GM12878 (cell line): ENCODE data around the gene FAM181B.

Source experiments
- BCLAF1 ChIP-seq: fragments of 450-650 bp; IDR thresholded peaks from 2 replicates; pipeline ENCODE4 v1.6.1; 2017; ENCODE audit warnings: antibody characterized with exemption, mild to moderate bottlenecking, moderate library complexity
- CTCF ChIP-seq, 3 experiments: IDR thresholded peaks in 2 of 3; conservative IDR thresholded peaks in 1 of 3; 2 replicates each; pipeline ENCODE4 v1.5.1; 2011; ENCODE audit warnings: low read depth in 3 of 3, low read length in 3 of 3, mild to moderate bottlenecking in 3 of 3, control low read depth in 2 of 3, moderate library complexity in 2 of 3, inconsistent platforms in 1 of 3, mixed read lengths in 1 of 3; ENCODE audit not compliant: control insufficient read depth in 2 of 3, insufficient read depth in 1 of 3; ENCODE audit errors: extremely low read depth in 1 of 3
- E4F1 ChIP-seq: fragments of 450-650 bp; IDR thresholded peaks from 2 replicates; pipeline ENCODE4 v1.6.1; 2018; ENCODE audit warnings: borderline replicate concordance, mild to moderate bottlenecking; ENCODE audit not compliant: partially characterized antibody
- ELK1 ChIP-seq: IDR thresholded peaks from 2 replicates; pipeline ENCODE4 v1.6.1; 2012; ENCODE audit warnings: low read depth, low read length, improper control_type of control experiment
- ETV6 ChIP-seq, 2 experiments: fragments of 450-650 bp in 1 of 2; IDR thresholded peaks in 1 of 2; conservative IDR thresholded peaks in 1 of 2; 2 replicates each; pipeline ENCODE4 v1.6.1; 2014; ENCODE audit warnings: antibody characterized with exemption in 1 of 2, borderline replicate concordance in 1 of 2, low read depth in 1 of 2, mild to moderate bottlenecking in 1 of 2, moderate library complexity in 1 of 2
- FOS ChIP-seq: IDR thresholded peaks from 3 replicates; pipeline ENCODE4 v1.6.1; 2011; ENCODE audit warnings: borderline replicate concordance; ENCODE audit not compliant: insufficient read length; ENCODE audit errors: extremely low read depth
- LARP7 ChIP-seq: fragments of 450-650 bp; IDR thresholded peaks from 2 replicates; pipeline ENCODE4 v1.6.1; 2017; ENCODE audit warnings: mild to moderate bottlenecking
- POLR2A ChIP-seq: IDR thresholded peaks from 2 replicates; pipeline ENCODE4 v1.6.1; 2011; ENCODE audit warnings: low read depth, mild to moderate bottlenecking, low read length
- SREBF2 ChIP-seq: IDR thresholded peaks from 2 replicates; pipeline ENCODE4 v1.6.1; 2012; ENCODE audit warnings: mild to moderate bottlenecking, low read length
- TARDBP ChIP-seq: IDR thresholded peaks from 2 replicates; pipeline ENCODE4 v1.6.1; 2016; ENCODE audit warnings: borderline replicate concordance
- ZNF592 ChIP-seq: fragments of 450-650 bp; IDR thresholded peaks from 2 replicates; pipeline ENCODE4 v1.6.1; 2017; ENCODE audit warnings: mild to moderate bottlenecking, moderate library complexity
- TF ChIP-seq, protein P1 (sequence below): IDR thresholded peaks from 2 replicates; pipeline ENCODE4 v1.6.1; 2012; ENCODE audit warnings: low read depth, low read length, improper control_type of control experiment

DNA sequence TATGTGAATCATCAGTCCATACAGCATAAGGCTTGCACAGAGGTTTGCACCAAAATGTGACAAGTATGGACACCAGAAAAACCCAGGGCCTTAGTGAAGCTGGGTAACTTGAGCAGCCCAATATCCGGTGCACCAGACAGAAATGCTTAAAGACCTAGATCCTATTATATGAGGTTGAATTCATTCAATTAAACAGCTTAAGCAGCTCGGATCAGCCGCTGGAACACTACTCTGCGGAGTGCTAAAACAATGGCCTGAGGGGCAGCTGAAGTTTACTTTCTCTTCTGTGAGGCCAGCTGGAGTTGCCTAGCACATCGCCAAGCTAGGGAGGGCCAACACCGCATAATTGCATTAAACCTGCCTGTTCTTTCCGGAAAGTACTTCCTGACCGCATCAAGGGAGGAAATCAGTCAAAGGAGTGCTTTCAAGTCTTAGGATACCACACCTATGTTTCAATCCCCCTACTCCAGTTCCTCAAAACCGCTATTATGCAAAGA is 17.0 kb upstream of the FAM181B start:
- TF ChIP-seq TARDBP (no peak), CTCF (IDR thresholded peaks at IDR 0.05 in 2 of 3, conservative IDR thresholded peaks at IDR 0.05 in 1 of 3; ENCODE audit: control insufficient read depth in 2 of 3, extremely low read depth in 1 of 3, insufficient read depth in 1 of 3, low read depth in 3 of 3, low read length in 3 of 3) (no peak), ETV6 (conservative IDR thresholded peaks at IDR 0.05 in 1 of 2, IDR thresholded peaks at IDR 0.05 in 1 of 2; ENCODE audit: borderline replicate concordance in 1 of 2, low read depth in 1 of 2) (no peak), SREBF2 (no peak), POLR2A (no peak), E4F1 (no peak), ZNF592 (no peak), BCLAF1 (no peak), LARP7 (no peak), ELK1 (no peak), FOS (no peak)
- TF ChIP-seq, protein P1, sequence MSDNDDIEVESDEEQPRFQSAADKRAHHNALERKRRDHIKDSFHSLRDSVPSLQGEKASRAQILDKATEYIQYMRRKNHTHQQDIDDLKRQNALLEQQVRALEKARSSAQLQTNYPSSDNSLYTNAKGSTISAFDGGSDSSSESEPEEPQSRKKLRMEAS = no peak
